ENCODE data around the gene PARP11. TPM values are rescaled to one million over a fixed set of nuclear protein-coding genes. Genes with fewer than 3 reads are reported as not detected.
A peak's percentile ranks its signal among the peaks of the same experiment; 100 is the strongest.

PARP11 gene
- total RNA-seq, 2 experiments from 2014 or later = 3.8 to 15.7 TPM

DNA sequence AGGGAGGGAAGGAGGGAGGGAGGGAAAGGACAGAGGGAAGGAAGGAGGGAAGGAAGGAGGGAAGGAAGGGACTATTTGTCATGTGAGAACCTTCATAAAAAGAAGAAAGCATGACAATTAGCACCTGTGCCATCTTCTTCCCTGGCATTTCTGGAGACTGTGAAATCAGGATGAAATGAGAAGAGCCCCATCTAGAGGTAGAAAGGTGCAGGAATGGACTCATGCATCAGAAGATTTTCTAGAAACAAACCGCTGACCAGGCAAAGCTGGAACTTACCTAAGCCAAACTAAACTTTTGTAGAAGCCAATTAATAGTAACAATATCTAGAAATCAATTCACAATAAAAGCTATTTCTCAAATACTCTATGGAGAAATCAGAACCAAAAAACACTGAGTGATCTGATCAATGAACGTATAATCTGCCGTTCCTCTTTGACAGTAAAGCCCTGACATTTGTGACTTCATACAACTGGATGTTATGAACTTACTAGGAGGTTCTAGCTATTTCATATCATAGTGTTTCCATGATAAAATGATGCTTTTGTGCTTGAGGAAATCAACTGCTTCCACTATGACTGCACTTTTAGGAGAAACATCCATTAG lies 95.9 kb downstream of the PARP11 start:
- Histone ChIP-seq H3K36me3 (ENCODE audit: insufficient read depth, low read length) (no peaks in the 10 kb centered on the region), H2AFZ (ENCODE audit: low read length) (no peak overlapping the region), H3K4me1 (ENCODE audit: insufficient read depth, low read length, poor library complexity, severe bottlenecking) (no peaks in the 10 kb centered on the region), H3K4me2 (ENCODE audit: low read length) (no peak overlapping the region), H3K27ac (ENCODE audit: low read depth, low read length, poor library complexity, severe bottlenecking) (no peak overlapping the region), H3K9me2 (ENCODE audit: insufficient read depth, low read length) (no peaks in the 10 kb centered on the region), H4K20me1 (ENCODE audit: insufficient read depth, low read length) (no peaks in the 10 kb centered on the region), H3K79me2 (ENCODE audit: insufficient read depth, low read depth, low read length) (no peaks in the 10 kb centered on the region), H3K4me3 (ENCODE audit: low read depth, low read length, poor library complexity, severe bottlenecking) (no peak overlapping the region), H3K9me3 (ENCODE audit: low read length) (no peaks in the 10 kb centered on the region)
- intact Hi-C loops (cut with micrococcal nuclease; ENCODE audit: unreplicated experiment) = loop anchor here (1.0 kb wide), 2 partner anchors 119 to 477 kb away; no protein-coding TSS in a partner anchor
- POLR2A ChIA-PET = no interaction called here
- no TSS peak for BruUV-seq (replicated peaks)
- CTCF ChIA-PET (ENCODE audit: unreplicated experiment) = interaction anchor here (1.8 kb wide), 1 partner anchor 477 kb away, joined by 7 read pairs; no protein-coding TSS in a partner anchor
- peak; percentile 50 for DNase-seq (ENCODE audit: low spot score)
- TF ChIP-seq, protein P1, sequence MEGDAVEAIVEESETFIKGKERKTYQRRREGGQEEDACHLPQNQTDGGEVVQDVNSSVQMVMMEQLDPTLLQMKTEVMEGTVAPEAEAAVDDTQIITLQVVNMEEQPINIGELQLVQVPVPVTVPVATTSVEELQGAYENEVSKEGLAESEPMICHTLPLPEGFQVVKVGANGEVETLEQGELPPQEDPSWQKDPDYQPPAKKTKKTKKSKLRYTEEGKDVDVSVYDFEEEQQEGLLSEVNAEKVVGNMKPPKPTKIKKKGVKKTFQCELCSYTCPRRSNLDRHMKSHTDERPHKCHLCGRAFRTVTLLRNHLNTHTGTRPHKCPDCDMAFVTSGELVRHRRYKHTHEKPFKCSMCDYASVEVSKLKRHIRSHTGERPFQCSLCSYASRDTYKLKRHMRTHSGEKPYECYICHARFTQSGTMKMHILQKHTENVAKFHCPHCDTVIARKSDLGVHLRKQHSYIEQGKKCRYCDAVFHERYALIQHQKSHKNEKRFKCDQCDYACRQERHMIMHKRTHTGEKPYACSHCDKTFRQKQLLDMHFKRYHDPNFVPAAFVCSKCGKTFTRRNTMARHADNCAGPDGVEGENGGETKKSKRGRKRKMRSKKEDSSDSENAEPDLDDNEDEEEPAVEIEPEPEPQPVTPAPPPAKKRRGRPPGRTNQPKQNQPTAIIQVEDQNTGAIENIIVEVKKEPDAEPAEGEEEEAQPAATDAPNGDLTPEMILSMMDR (conservative IDR thresholded peaks at IDR 0.05; ENCODE audit: low read length) = peak; percentile 85
- TF ChIP-seq EZH2phosphoT487 (IDR thresholded peaks at IDR 0.05; ENCODE audit: borderline replicate concordance, low read depth, low read length) = no peak

DNA sequence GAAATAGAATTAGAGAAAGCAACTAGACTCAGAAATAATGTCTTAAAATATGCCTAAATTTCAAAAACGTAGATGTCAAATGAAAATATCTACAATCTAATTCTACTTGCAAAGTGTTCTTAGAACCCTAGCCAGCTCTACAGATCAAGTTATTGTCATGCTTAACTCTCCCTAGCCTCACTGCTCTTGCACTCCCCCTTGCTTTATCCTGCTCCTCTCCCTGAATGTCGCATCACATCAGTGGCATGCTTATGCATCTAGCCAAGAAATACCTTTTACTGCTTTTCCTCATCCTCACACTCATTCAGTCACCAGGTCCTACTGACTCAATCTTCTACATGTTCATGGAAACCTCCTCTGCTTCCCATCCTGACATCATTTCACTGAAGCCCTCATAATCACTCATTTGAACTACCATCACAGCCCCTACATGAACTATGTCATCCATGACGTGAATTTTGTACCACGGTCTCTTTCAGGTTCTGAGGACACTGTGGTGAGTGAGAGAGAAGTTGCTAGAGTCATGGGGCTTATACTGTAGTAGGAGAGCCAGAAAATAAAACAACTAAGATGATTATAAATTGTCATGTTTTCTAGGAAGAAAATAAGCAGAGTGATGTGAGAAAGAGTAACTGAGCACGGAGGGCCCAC lies 97.7 kb downstream of the PARP11 start:
- Histone ChIP-seq H3K79me2 (ENCODE audit: insufficient read depth, low read depth, low read length) (no peaks in the 10 kb centered on the region), H3K4me3 (ENCODE audit: low read depth, low read length, poor library complexity, severe bottlenecking) (no peak overlapping the region), H3K27ac (ENCODE audit: low read depth, low read length, poor library complexity, severe bottlenecking) (no peak overlapping the region), H4K20me1 (ENCODE audit: insufficient read depth, low read length) (no peaks in the 10 kb centered on the region), H3K4me1 (ENCODE audit: insufficient read depth, low read length, poor library complexity, severe bottlenecking) (no peaks in the 10 kb centered on the region), H3K4me2 (ENCODE audit: low read length) (no peak overlapping the region), H3K9me2 (ENCODE audit: insufficient read depth, low read length) (no peaks in the 10 kb centered on the region), H3K36me3 (ENCODE audit: insufficient read depth, low read length) (no peaks in the 10 kb centered on the region), H2AFZ (ENCODE audit: low read length) (no peak overlapping the region), H3K9me3 (ENCODE audit: low read length) (no peaks in the 10 kb centered on the region)
- BruUV-seq (replicated peaks) = no TSS peak
- POLR2A ChIA-PET = no interaction called here
- DNase-seq (ENCODE audit: low spot score) = no peak
- CTCF ChIA-PET (ENCODE audit: unreplicated experiment) = no interaction called here
- TF ChIP-seq, protein P1 (conservative IDR thresholded peaks at IDR 0.05; ENCODE audit: low read length) = no peak
- no peak for TF ChIP-seq EZH2phosphoT487 (IDR thresholded peaks at IDR 0.05; ENCODE audit: borderline replicate concordance, low read depth, low read length)
- intact Hi-C loops (cut with micrococcal nuclease; ENCODE audit: unreplicated experiment) = no loop called here

DNA sequence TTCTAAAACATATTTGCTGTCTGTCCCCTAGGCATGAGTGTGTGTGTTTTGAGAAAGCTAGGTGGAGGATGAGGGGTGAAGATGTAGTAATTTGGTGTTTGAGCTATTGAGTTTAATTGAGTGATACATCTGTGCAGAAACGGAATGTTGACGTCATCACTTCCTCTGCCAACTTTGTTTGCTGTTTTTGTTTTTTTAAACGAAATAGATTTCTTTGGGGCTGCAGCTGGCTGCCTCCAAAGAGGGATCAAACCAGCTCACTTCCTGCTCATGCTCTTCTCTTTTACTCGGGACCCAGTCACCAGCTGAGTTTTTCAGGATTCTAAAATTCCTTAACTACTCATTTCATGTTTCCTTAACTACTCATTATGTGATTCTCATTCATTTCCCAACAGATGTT lies 100.8 kb downstream of the PARP11 start:
- DNase-seq (ENCODE audit: low spot score) = no peak
- no peak overlapping the region for H2AFZ ChIP-seq (ENCODE audit: low read length)
- H3K79me2 ChIP-seq (ENCODE audit: insufficient read depth, low read depth, low read length) = no peaks in the 10 kb centered on the region
- no peak for TF ChIP-seq EZH2phosphoT487 (IDR thresholded peaks at IDR 0.05; ENCODE audit: borderline replicate concordance, low read depth, low read length)
- TF ChIP-seq, protein P1 (conservative IDR thresholded peaks at IDR 0.05; ENCODE audit: low read length) = no peak
- BruUV-seq (replicated peaks) = no TSS peak
- H3K36me3 ChIP-seq (ENCODE audit: insufficient read depth, low read length) = no peaks in the 10 kb centered on the region
- no peak overlapping the region for H3K27ac ChIP-seq (ENCODE audit: low read depth, low read length, poor library complexity, severe bottlenecking)
- ChIA-PET POLR2A (interaction anchor here (0.7 kb wide), 1 partner anchor 514 kb away, joined by 3 read pairs; no protein-coding TSS in a partner anchor), CTCF (ENCODE audit: unreplicated experiment) (no interaction called here)
- no peak overlapping the region for H3K4me2 ChIP-seq (ENCODE audit: low read length)
- intact Hi-C loops (cut with micrococcal nuclease; ENCODE audit: unreplicated experiment) = no loop called here
- H3K4me1 ChIP-seq (ENCODE audit: insufficient read depth, low read length, poor library complexity, severe bottlenecking) = no peaks in the 10 kb centered on the region
- no peak overlapping the region for H3K4me3 ChIP-seq (ENCODE audit: low read depth, low read length, poor library complexity, severe bottlenecking)
- no peaks in the 10 kb centered on the region for H4K20me1 ChIP-seq (ENCODE audit: insufficient read depth, low read length)
- H3K9me2 ChIP-seq (ENCODE audit: insufficient read depth, low read length) = no peaks in the 10 kb centered on the region
- H3K9me3 ChIP-seq (ENCODE audit: low read length) = no peaks in the 10 kb centered on the region
